Middle frontal gyrus (tissue), 1 donor: ENCODE measurements around the gene KNCN.

Experiments used
- DNase-seq: peaks from one replicate; pipeline ENCODE4 v3.0.0-alpha.2; 2015; ENCODE audit warnings: low spot score; ENCODE audit errors: extremely low spot score

Gene KNCN

DNA sequence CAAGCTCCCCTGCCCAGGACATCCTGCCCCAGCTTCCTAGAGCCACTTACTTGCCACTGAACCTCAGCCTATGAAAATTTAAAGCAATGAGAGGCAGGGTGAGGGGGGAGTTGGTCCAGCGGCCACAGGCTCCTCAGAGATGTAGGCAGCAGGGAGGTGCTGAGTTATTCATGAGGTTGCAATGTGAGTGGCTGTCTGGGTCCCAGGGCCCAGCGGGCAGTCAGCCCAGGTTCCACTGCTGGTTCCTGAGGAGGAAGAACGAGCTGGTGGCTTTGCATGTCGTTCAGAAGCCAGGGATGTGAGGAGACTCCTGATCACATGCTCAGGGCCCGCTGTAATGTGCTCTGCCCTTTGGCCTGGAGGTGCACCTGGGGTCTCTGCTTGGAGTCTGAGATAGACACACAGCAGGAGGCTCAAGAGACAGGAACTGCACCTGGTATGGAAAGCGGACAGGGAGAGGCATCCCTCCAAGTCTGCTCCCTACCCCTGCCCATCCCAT, at the start of gene KNCN:
Gene KNCN, minus strand, starts transcription at position 51 of the 499 bp plus-strand sequence. CDS start 432 bp downstream, outside the sequence.
- no peak for DNase-seq

- DNase-seq: no peak
Measured at GRCh38 chr1:46599059-46599970, 47.9 kb upstream of the KNCN start.

GRCh38 chr1:46596846-46597245, 45.4 kb upstream of the KNCN start:
- DNase-seq: no peak

DNA sequence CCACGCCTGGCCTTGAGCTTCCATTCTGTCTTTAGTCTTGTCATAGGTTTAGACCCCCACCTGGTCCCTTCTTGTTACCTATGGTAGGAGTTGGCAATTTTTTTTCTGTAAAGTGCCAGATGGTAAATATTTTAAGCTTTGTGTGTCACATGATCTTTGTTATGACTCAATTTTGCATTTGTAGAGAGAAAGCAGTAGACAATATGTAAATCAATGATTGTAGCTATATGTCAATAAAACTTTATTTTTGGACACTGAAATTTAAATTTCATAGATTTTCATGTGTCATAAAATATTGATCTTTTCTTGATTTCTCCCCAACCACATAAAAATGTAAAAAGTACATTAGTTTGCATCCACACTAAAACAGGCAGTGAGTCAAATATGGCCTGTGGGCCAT, 44.6 kb upstream of the KNCN start:
- no peak for DNase-seq

DNA sequence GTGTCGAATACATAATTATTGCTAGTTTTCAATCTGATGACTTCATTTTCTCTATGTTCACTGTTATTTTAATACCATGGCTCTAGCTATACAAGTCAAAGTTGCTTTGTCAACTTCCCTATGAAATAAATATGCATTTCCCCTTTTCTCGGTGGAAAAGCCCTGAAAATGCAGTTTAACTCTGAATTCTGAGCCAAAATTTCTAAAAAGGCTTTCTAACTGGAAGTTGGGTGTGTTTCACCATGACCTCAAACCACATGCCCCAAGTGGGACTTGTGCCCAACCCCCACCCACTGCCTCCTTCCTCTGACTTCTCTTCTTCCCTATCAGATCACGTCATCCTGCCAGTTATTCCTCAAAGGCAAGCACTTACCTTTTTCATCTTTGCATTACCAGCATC, 43.7 kb upstream of the KNCN start:
- DNase-seq: no peak

- DNase-seq: no peak
Measured at GRCh38 chr1:46594063-46594462, 42.6 kb upstream of the KNCN start.

- no peak for DNase-seq
Measured at GRCh38 chr1:46592823-46593222, 41.4 kb upstream of the KNCN start.

- no peak for DNase-seq
Measured at GRCh38 chr1:46589529-46589928, 38.1 kb upstream of the KNCN start.

DNA sequence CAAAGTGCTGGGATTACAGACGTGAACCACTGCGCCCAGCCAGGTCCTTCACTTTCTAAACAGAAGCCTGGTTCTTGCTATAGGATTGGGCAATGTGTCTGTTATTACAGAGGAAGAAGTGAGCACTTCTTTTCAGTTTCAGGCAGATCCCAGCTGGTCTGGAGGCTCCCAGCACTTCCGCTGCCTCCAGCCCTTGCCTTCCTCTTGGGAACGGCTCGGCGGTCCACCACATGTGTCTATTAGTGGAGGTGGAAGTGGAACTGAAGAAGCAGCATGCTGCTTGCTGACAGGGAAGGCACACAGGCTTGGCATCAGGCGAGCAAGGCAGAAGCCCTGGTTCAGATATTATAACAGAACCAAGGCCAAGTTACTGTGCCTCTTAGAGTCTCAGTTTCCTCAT, 35.6 kb upstream of the KNCN start:
- DNase-seq: no peak

- DNase-seq: no peak
Measured at GRCh38 chr1:46585312-46585938, 34.0 kb upstream of the KNCN start.

GRCh38 chr1:46583494-46583893, 32.0 kb upstream of the KNCN start:
- DNase-seq: no peak

GRCh38 chr1:46582972-46583371, 31.5 kb upstream of the KNCN start:
- DNase-seq: no peak

- DNase-seq: no peak
Measured at GRCh38 chr1:46581681-46582455, 30.4 kb upstream of the KNCN start.

DNA sequence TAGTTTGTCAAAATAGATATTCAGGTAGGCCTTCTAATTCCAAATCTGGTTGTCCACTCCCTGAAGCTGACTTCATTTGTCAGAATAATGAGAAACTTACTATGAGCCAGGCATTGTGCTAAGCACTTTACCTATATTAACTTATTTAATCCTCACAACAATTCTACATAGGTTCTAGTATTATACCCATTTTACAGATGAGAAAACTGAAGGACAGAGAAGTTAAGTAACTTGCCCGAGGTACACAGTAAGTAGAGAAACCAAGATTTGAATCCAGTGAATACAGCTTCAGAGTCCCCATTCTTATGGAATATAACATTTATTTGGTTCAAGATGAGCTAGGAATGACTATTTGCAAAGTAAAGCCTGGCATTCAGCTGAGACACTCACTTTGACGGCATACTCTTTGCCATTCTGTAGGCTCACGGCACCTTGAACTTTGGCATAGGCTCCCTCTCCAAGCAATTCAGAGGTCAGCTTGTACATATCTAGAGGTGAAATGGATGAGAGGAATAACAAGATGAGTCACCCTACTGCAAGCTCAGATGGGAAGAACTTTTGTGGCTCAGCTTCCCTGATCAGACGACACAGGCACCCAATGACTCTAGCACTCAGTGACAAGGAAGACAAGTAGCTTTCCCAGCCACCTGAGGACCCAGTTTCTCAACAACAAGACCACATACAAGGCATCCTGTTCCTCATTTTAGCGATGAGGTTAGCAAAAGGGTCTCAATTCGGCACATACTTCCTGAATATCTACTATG, 28.9 kb upstream of the KNCN start:
- no peak for DNase-seq

- no peak for DNase-seq
Measured at GRCh38 chr1:46577671-46578070, 26.2 kb upstream of the KNCN start.

DNA sequence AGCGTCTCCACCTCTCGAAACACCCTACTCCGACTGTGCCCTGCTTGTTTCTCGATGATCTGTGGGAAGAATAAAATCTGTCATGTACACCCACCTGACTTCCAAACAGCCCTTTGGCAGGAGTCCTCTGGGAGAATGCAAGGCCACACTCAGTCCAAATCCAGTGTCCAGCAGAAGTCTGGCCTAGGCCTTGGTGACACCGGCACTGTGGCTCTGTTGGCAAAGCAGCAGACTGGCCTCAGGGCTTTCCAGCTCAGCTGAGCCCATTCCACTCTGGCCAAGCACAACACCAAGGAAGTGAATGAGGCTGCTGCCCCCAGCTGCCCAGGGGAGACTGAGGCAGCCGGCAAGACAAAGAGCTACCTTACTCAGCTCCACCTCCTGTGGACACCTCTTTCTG, 25.1 kb upstream of the KNCN start:
- DNase-seq: no peak

DNA sequence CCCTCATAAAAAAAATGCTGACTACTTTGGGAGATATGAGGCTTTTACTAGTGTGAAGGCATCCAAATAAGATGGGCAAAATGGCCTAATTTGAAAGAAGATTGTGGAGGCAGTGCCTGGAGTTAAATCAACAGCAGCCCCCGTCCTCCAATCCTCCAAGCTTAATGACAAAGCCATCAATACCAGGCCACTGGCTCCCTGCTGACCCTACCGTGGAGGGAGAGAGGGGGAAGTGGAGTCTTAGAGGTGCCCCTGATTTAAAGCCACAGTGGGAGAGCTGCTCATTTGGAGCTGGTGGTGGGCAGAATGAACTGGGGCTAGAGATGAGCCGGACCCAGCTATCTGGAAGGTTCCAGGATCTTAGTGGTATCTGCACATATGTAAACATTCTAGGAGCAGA, 24.3 kb upstream of the KNCN start:
- DNase-seq: no peak

- DNase-seq: no peak
Measured at GRCh38 chr1:46575300-46575699, 23.9 kb upstream of the KNCN start.

DNA sequence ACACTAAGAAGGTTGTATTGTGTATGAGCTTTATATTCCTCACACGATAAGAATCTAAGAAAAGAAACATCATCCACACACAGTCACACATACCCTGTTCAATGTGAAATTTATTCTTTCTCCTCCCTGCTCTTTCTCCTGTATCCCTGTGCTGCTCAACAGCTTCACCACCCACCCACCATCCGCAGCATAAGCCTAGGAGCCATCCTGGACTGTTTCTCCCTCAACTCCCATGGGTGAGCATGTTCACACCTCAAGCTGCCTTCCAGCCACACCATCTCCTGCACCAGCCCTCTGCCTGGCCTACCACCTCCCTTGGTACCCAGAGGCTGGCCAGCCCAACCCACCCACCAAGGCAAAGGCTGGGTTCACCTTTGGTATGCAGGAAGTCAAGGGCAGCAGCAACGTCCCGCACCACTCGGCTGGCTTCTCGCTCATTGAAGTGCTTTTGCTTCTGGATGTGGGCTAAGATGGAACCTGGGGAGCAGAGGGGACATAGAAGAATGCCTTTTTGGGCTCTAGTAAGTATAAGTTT, 20.3 kb upstream of the KNCN start:
- DNase-seq: no peak

- DNase-seq: no peak
Measured at GRCh38 chr1:46569884-46570725, 18.7 kb upstream of the KNCN start.
